ENCODE results near the gene PCSK6. TPM values are rescaled to one million over a fixed set of nuclear protein-coding genes. Genes with fewer than 3 reads are reported as not detected.
"Not testable (repeated sequence)": the region's sequence is repeated elsewhere in the genome, so short reads cannot be mapped to it uniquely, and the experiment has no call there.

PCSK6 gene
- total RNA-seq, 1 donor from 2014 or later = 20.9 TPM

GRCh38 chr15:101376615-101377395 lies 112.7 kb downstream of the PCSK6 start:
- DNase-seq = no peak

GRCh38 chr15:101375006-101375405 lies 114.5 kb downstream of the PCSK6 start:
- DNase-seq = not testable (repeated sequence)

- DNase-seq = no peak
These were observed 115.2 kb downstream of the PCSK6 start for GRCh38 chr15:101374326-101374725.

- no peak for DNase-seq
These were observed 115.9 kb downstream of the PCSK6 start for GRCh38 chr15:101373577-101373976.

GRCh38 chr15:101372960-101373525 lies 116.5 kb downstream of the PCSK6 start:
- DNase-seq = no peak

- DNase-seq = peak; percentile 68
These were observed 117.3 kb downstream of the PCSK6 start for GRCh38 chr15:101372149-101372577.

- no peak for DNase-seq
These were observed 118.0 kb downstream of the PCSK6 start for GRCh38 chr15:101371519-101371918.

GRCh38 chr15:101371081-101371480 lies 118.4 kb downstream of the PCSK6 start:
- no peak for DNase-seq

- DNase-seq = no peak
These were observed 119.0 kb downstream of the PCSK6 start for GRCh38 chr15:101370330-101371024.

GRCh38 chr15:101369676-101370075 lies 119.8 kb downstream of the PCSK6 start:
- DNase-seq = no peak

- no peak for DNase-seq
These were observed 120.5 kb downstream of the PCSK6 start for GRCh38 chr15:101368861-101369642.

- no peak for DNase-seq
These were observed 121.3 kb downstream of the PCSK6 start for GRCh38 chr15:101368086-101368780.

- no peak for DNase-seq
These were observed 122.7 kb downstream of the PCSK6 start for GRCh38 chr15:101366853-101367252.

- no peak for DNase-seq
These were observed 126.4 kb downstream of the PCSK6 start for GRCh38 chr15:101362986-101363566.

- no peak for DNase-seq
These were observed 127.1 kb downstream of the PCSK6 start for GRCh38 chr15:101362359-101362758.

- no peak for DNase-seq
These were observed 128.1 kb downstream of the PCSK6 start for GRCh38 chr15:101361418-101361817.

- no peak for DNase-seq
These were observed 130.1 kb downstream of the PCSK6 start for GRCh38 chr15:101359365-101359947.

GRCh38 chr15:101358895-101359294 lies 130.6 kb downstream of the PCSK6 start:
- peak; percentile 12 for DNase-seq

GRCh38 chr15:101357885-101358284 lies 131.6 kb downstream of the PCSK6 start:
- DNase-seq = no peak

GRCh38 chr15:101357333-101357732 lies 132.2 kb downstream of the PCSK6 start:
- no peak for DNase-seq
